ENCODE measurements around the gene RNF115.

GRCh38 chr1:145805057-145805456, 18.8 kb downstream of the RNF115 start:
- TF ChIP-seq EZH2 (IDR thresholded peaks at IDR 0.05; ENCODE audit: low read depth) (no peak), CTCF (conservative IDR thresholded peaks at IDR 0.05) (no peak)
